ENCODE results near the gene RAC3. TPM values are rescaled to one million over a fixed set of nuclear protein-coding genes. Genes with fewer than 3 reads are reported as not detected.

The RAC3 gene
- total RNA-seq, 1 donor from 2014 or later = 0.82 TPM

- intact Hi-C loops (cut with micrococcal nuclease) = no loop called here
- TF ChIP-seq, protein P1, sequence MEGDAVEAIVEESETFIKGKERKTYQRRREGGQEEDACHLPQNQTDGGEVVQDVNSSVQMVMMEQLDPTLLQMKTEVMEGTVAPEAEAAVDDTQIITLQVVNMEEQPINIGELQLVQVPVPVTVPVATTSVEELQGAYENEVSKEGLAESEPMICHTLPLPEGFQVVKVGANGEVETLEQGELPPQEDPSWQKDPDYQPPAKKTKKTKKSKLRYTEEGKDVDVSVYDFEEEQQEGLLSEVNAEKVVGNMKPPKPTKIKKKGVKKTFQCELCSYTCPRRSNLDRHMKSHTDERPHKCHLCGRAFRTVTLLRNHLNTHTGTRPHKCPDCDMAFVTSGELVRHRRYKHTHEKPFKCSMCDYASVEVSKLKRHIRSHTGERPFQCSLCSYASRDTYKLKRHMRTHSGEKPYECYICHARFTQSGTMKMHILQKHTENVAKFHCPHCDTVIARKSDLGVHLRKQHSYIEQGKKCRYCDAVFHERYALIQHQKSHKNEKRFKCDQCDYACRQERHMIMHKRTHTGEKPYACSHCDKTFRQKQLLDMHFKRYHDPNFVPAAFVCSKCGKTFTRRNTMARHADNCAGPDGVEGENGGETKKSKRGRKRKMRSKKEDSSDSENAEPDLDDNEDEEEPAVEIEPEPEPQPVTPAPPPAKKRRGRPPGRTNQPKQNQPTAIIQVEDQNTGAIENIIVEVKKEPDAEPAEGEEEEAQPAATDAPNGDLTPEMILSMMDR (IDR thresholded peaks at IDR 0.05; ENCODE audit: borderline replicate concordance) = no peak
- Histone ChIP-seq H3K4me3 (no peak overlapping the region), H3K9me3 (replicated peaks) (no peaks in the 10 kb centered on the region), H3K36me3 (peaks cover 78% of the 10 kb centered on the region), H3K27me3 (ENCODE audit: low read depth) (no peaks in the 10 kb centered on the region), H3K27ac (replicated peaks) (no peak overlapping the region), H3K4me1 (peaks cover 18% of the 10 kb centered on the region)
- no peak for DNase-seq
Observed at GRCh38 chr17:82060614-82061013, 29.1 kb downstream of the RAC3 start.

DNA sequence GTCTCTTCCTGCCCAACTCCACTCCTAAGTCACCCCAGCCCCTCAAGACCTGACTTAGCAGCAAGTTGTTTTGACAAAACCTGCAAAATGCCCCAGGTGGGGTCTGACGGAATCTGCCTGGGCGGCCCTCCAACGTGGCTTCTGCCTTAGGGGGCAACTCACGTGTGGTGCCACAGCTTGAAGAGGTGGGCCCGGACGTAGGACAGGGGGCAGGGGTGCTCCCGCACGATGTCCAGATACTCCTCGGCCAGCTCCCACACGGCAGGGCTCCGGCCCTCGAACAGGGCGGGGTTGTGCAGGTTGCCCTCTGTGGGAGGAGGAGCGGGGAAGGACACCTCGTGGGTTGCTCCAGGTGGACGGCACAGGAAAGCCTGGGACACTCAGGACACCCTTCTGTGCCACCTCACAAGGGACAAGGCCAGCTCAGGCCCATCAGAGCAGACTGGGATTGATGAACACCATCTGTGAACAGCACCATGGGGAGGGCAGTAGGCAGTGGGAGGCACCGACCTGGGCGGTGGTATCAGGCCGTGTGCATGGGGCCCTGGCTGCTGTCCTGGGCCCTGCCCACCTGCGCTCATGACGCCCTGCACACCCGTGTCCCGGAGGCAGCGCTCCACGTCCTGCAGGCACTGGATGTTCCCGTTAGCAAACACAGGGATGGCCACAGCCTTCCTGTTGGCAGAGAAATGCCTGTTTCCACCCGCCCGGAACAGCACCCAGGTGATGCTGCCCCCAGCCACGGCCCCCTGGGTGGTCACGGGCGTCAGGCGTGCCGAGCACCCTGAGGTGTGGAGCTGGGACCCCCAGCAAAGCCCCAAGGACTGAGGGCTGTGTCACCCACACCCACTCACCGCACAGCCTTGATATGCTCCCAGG is 29.8 kb downstream of the RAC3 start:
- H3K9me3 ChIP-seq (replicated peaks) = no peaks in the 10 kb centered on the region
- H3K4me1 ChIP-seq = peaks cover 24% of the 10 kb centered on the region
- no peak for DNase-seq
- no peak overlapping the region for H3K27ac ChIP-seq (replicated peaks)
- no peak overlapping the region for H3K4me3 ChIP-seq
- no peaks in the 10 kb centered on the region for H3K27me3 ChIP-seq (ENCODE audit: low read depth)
- TF ChIP-seq, protein P1 (IDR thresholded peaks at IDR 0.05; ENCODE audit: borderline replicate concordance) = no peak
- H3K36me3 ChIP-seq = peaks cover 71% of the 10 kb centered on the region
- intact Hi-C loops (cut with micrococcal nuclease) = no loop called here

- H3K4me1 ChIP-seq = peaks cover 30% of the 10 kb centered on the region
- peaks cover 61% of the 10 kb centered on the region for H3K36me3 ChIP-seq
- H3K4me3 ChIP-seq = no peak overlapping the region
- intact Hi-C loops (cut with micrococcal nuclease) = no loop called here
- H3K27ac ChIP-seq (replicated peaks) = no peak overlapping the region
- H3K27me3 ChIP-seq (ENCODE audit: low read depth) = no peaks in the 10 kb centered on the region
- no peak for DNase-seq
- no peaks in the 10 kb centered on the region for H3K9me3 ChIP-seq (replicated peaks)
- TF ChIP-seq, protein P1 (IDR thresholded peaks at IDR 0.05; ENCODE audit: borderline replicate concordance) = no peak
Observed at GRCh38 chr17:82062076-82062983, 30.9 kb downstream of the RAC3 start.

GRCh38 chr17:82062984-82063368 is 31.5 kb downstream of the RAC3 start:
- TF ChIP-seq, protein P1 (IDR thresholded peaks at IDR 0.05; ENCODE audit: borderline replicate concordance) = no peak
- Histone ChIP-seq H3K27me3 (ENCODE audit: low read depth) (no peaks in the 10 kb centered on the region), H3K4me1 (peaks cover 30% of the 10 kb centered on the region), H3K27ac (replicated peaks) (no peak overlapping the region), H3K4me3 (no peak overlapping the region), H3K9me3 (replicated peaks) (no peaks in the 10 kb centered on the region), H3K36me3 (peaks cover 54% of the 10 kb centered on the region)
- intact Hi-C loops (cut with micrococcal nuclease) = no loop called here
- no peak for DNase-seq
